Measurements from ENCODE around the gene CMTM1. TPM values are rescaled to one million over a fixed set of nuclear protein-coding genes. Genes with fewer than 3 reads are reported as not detected.

Gene CMTM1, protein sequence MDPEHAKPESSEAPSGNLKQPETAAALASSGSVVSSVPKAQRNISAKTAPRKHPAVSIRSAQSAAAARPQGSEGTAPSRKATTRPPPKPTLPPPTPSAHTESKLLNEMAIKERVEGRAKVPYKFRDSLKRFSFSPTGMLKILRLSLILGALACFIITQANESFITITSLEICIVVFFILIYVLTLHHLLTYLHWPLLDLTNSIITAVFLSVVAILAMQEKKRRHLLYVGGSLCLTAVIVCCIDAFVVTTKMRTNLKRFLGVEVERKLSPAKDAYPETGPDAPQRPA
- 0.52 and 1.5 TPM in 2 replicates for total RNA-seq (2014; rRNA removed; shearing (Covaris generic); ENCODE audit: low replicate concordance)

DNA sequence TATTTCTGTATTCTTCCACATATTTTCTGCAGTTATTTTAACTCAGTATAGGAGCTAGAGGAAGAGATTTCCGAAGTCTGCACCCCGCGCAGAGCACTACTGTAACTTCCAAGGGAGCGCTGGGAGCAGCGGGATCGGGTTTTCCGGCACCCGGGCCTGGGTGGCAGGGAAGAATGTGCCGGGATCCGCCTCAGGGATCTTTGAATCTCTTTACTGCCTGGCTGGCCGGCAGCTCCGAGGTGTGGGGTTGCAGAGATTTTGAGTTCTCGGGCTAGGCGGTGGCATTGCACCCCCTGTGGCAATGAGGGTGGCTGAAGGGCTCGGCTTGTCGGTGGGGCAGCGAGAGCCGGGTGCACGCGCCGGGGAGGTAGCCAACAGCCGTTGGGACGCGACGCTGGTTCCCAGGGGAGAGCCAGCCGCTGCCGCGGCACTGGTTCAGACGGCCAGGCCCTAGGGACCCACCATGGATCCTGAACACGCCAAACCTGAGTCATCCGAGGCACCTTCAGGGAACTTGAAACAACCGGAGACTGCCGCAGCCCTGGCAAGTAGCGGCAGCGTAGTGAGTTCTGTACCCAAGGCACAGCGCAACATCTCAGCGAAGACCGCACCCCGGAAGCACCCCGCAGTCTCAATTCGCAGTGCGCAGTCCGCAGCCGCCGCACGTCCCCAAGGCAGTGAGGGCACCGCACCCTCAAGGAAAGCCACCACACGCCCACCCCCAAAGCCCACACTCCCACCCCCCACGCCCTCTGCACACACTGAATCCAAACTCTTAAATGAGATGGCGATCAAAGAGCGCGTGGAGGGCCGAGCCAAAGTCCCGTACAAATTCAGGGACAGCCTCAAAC is at the start of gene CMTM1:
CMTM1 (plus strand) TSS at position 389 of the 851 bp plus-strand sequence; CDS start at position 464, 75 bp downstream.
- in situ Hi-C loops (cut with HindIII; ENCODE audit: low pct_unique_long_range_greater_than_20kb, low sequenced_read_pairs) = no loop called here

DNA sequence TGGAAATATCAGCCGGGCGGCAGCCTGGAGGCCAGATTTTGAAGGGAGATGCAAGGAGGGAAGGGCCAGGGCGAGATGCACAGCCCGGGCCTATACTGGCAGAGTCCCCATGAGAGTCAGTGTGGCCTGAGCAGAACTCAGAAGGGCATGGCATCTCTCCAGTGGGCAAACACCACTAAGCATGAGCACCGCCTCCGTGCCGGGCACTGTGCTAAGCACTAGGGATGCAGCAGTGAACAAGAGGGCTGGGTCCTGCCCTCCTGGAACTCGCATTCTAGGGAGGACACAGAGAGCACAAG is 49.8 kb upstream of the CMTM1 start:
- in situ Hi-C loops (cut with HindIII; ENCODE audit: low pct_unique_long_range_greater_than_20kb, low sequenced_read_pairs) = no loop called here

More for the DNA sequence above, at the start of gene CMTM1:
- no peak for DNase-seq (ENCODE audit: low read depth)

DNA sequence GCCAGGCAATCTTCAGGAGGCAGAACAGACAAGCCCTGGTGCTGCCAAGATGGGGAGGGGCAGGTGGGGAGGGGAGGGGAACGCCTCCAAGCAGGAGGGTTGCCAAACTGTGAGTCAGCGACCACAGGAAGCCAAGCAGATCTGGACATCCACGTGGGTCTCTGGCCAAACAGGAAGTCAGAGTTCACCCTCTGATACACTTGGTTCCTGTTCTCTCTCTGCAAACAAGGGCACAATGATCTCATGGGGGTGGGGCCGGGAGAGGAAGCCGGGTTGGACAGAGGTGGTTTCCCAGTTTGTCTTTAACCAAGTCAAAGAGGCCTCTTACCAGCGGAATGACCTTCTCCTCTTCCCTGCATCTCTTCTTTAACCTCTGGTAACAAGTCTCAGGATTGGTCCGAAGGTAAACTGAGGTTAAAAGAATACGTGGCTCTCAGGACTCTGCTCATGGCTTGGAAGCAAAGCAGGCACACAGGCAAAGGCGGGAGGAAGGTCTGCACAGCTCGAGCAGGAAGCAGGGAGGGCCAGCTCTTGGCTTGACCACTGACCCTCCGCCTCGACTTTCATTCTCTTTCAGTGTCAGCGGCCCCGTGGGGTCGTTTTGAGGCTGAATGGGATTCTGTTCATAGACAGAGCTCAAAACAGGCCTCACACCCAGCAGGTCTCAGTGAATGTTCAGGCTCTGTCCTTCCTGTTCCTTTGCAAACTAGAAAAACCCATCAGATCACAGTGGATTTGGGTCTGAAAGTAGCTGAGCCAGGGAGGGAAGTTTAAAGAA is 49.2 kb upstream of the CMTM1 start:
- in situ Hi-C loops (cut with HindIII; ENCODE audit: low pct_unique_long_range_greater_than_20kb, low sequenced_read_pairs) = no loop called here
- DNase-seq (ENCODE audit: low read depth) = peak; percentile 99

More for the DNA sequence above, 49.8 kb upstream of the CMTM1 start:
- DNase-seq (ENCODE audit: low read depth) = no peak

DNA sequence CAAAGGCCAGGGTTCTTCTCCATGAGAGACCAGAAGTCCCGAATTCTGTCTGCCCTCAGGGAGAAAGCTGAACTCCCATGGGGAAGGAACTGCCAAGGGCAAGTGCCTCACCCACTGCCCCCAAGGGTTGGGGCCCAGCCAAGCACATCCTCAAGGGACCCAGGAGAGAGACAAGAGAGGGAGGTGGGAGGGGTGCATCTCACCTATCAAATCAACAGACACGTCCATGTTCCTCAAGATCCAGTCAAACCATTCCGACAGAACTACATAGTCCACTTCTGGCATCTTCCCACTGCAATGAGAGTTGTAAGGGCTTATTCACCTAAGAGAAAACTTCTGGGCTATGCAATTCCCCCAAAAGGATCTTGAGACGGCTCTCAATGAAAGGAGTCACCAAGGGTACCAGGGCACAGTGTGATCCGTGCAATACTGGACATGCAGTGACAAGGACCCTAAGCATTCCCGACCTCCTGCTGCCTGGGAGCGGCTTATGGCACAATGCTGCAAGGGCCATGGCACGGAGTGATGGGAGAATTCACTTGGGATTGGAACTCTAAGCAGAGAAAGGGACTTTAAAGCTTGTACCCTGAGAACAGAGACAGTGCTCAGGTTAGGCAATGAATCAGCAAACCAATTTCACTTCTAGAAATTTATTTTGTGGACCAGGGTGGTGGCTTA is 48.5 kb upstream of the CMTM1 start:
- in situ Hi-C loops (cut with HindIII; ENCODE audit: low pct_unique_long_range_greater_than_20kb, low sequenced_read_pairs) = no loop called here
- DNase-seq (ENCODE audit: low read depth) = no peak

DNA sequence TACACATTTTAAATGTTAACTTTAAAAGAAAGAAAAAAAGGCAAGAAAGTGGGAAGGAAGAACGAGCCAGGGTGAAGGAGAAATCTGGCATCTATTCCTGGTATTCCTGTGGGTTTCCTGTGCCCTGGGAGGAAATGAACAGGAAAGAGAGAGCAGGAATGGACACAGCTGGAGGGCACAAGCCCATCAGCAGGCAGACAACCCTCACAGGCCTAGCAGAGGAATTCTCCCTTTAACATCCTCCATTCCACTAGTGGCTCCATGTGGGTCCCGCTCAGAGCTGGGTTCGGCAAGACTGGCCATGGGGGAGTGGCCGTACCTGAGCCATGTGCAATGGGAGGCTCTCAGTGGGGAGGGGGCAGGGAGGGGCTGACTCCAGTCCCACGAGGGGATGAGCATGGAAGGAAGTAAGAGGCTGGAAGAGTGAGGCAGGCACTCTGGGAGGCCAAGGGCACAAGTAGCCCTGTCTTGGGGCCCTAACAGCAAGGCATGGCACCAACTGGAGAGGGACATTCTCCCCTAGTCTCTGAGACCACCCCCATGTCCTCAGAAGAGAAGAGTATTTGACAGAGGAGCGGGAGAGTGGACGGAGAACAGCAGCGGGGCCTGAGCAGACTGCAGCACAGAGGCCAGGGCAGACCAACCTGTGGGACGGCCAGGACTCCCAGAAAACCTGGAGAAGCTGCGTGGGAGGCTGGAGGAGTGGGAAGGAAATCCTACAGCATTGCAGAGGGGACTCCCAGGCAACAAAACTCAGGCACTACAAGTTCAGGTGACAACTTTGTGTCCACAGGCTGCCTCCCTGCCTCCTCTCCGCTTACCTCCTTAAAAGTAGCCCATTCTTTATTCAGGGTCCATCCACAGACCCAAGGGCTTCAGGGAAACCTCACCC is 46.5 kb upstream of the CMTM1 start:
- in situ Hi-C loops (cut with HindIII; ENCODE audit: low pct_unique_long_range_greater_than_20kb, low sequenced_read_pairs) = no loop called here
- DNase-seq (ENCODE audit: low read depth) = no peak

DNA sequence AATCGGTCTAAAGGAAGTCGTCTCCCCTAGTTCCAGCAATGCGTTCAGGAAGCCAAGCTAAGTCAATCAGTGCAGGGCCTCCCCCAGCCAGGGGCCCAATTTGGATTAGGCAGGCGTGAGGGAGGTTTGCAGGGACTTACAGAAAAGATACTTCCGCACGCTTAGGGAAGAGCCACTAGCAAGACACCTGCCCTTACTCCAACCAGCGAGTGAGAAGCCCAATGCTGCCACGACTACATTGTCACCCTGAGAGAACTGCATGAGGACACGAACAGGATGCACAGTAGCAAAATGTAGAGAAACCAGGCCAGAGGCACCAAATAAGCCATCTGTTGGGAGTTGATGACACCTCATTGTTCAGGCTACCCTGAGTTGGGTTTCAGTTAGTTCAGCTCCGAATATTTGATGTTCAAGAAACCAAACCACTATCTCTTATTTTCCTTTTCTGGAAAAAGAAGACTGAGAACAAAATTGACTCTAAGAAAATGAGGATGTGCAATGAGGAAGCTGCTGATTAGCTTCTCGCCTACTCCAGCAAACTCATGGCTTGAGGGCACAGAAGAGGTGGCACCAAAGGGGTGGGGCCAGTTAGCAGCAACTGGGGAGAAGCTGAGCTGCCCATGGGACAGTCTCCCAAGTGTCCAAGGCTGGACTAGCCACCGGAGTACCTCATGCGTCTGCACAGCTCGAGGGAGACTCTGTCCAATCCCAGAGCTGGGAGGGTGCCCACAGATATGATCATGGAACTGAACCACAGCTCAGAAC is 45.7 kb upstream of the CMTM1 start:
- no peak for DNase-seq (ENCODE audit: low read depth)
- in situ Hi-C loops (cut with HindIII; ENCODE audit: low pct_unique_long_range_greater_than_20kb, low sequenced_read_pairs) = no loop called here

DNA sequence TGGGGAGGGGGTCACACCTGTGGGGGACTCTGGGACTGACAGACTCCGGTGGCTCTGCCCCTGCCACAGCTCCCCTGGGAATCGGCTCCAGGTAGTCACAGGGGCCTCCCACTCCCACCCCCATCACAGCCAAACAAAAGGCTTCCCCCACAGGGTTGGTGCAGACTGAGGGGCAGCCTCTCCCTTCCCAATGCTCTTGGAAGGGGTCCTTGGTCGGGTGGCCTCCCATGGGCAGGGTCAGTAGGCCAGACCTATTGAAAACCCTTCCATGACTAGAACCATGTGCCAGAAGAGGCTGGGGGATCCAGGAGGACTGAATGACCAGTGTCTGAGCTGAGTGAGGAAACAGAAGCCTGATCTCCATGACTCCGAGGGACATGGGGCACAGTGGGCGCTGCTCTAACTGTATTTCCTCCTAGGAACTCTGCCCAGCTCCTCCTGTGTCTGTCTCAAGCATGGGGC is 45.0 kb upstream of the CMTM1 start:
- in situ Hi-C loops (cut with HindIII; ENCODE audit: low pct_unique_long_range_greater_than_20kb, low sequenced_read_pairs) = no loop called here

DNA sequence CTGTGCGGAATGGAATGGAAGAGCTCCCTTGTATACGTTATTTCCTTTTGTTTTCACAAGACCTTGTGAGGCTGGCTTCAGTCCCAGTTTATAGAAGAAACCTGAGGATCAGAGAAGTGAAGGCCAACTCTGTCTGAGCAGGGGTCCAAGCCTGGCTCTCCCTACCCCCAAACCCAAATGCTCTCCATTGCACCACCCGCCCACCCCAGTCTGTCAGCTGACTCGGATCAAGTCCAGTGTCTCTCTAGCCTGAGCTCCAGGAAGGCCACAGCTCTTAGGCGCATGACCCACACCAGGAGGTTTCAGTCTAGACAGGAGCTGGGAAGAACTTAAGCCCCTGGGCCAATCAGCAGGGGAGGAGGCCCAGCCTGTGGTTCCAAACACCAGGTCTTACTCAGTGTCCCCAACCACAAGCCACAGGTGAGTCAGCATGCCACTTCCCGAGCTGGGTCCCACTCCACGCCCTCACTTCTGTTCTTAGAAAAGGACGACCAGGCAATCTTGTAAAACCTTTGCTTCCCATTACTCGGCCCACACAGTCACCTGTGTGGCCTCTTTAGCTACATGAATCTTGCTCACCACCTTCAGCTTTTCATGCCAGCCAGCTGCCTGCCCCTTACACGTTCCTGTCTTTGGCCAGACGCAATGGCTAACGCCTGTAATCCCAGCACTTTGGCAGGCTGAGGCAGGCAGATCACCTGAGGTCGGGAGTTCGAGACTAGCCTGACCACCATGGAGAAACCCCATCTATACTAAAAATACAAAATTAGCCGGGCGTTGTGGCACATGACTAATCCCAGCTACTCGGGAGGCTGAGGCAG is 44.1 kb upstream of the CMTM1 start:
- DNase-seq (ENCODE audit: low read depth) = peak; percentile 94
- in situ Hi-C loops (cut with HindIII; ENCODE audit: low pct_unique_long_range_greater_than_20kb, low sequenced_read_pairs) = no loop called here

More for the DNA sequence above, 45.0 kb upstream of the CMTM1 start:
- no peak for DNase-seq (ENCODE audit: low read depth)

DNA sequence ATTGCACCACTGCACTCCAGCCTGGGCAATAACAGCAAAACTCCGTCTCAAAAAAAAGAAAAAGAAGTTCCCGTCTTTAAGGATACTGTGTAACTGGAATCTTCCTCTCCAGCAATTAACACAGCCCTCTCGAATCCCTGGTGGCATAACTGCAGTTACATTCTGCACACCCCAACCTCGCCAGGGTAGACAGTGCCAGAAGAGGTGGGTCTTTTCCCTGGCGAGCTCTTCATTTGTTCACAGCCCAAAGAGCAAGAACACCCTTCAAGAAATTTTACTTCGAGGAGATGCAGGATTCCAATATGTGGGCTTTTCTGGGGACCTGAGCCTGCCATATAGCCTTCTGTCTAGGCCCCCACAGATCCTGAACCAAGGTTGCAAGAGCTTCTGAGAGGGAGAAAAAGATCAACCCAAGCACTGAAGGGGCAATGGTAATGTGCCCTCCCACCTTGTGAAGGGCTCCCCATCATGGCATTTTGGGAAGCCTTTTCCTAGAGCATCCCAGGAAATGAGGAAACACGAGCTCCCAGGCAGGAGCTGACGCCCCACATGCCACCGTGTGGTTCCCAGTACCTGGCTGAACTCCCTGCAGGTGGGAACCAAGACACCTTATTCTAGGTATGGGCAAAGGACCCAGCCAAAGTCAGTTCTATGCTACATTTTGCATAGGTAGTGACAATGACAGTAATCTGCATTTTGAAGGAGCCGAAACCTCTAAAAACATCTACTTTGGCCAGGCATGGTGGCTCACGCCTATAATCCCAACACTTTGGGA is 43.2 kb upstream of the CMTM1 start:
- DNase-seq (ENCODE audit: low read depth) = no peak
- in situ Hi-C loops (cut with HindIII; ENCODE audit: low pct_unique_long_range_greater_than_20kb, low sequenced_read_pairs) = no loop called here

DNA sequence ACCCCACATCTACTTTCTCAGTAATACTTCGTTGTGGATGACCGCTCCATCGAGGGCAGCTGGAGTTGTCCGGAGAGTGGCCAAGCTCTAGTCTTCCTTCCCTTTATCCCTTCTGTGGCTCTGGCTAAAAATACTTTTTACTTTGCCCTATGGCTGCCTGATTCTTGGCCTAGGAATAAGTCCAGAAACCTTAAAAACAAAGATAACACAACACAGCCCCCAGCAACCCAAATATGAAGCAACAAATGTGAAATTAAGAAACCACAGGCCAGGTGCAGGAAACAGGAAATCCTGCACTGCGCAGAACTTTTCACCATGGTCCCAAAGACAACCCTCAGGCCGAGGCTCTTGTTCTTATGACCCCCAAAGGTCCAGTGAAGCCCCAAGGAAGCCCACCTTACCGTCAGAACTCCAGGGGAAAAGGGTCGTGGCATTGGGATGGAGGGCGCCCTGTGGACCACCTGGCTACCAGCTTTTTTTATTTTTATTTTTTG is 42.3 kb upstream of the CMTM1 start:
- in situ Hi-C loops (cut with HindIII; ENCODE audit: low pct_unique_long_range_greater_than_20kb, low sequenced_read_pairs) = no loop called here

DNA sequence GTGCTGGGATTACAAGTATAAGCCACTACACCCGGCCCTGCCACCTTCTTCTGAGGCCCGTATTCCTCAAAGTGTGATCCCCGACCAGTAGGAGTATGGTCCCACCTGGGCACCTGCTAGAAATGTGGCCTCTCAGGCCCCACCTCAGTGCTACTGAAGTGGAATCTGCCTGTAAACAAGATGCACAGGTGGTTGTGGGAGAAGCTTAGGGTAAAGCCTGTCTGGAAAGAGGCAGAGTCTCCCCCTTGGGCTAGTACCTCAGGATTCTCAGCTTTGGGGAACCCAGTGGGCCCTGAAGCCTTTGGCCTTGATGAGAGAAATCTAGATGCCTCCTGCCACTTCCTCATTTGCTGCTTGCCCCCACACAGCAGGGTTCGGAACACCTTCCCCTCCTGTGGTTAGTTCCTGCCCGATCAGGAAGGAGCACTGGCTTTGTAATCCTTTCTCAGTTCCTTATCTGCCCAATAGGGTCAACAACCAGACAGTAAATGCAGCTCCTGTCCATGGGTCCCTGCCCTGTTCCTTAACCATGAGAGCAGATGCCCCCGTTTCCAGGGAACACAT is 41.6 kb upstream of the CMTM1 start:
- no peak for DNase-seq (ENCODE audit: low read depth)
- in situ Hi-C loops (cut with HindIII; ENCODE audit: low pct_unique_long_range_greater_than_20kb, low sequenced_read_pairs) = no loop called here

More for the DNA sequence above, 42.3 kb upstream of the CMTM1 start:
- no peak for DNase-seq (ENCODE audit: low read depth)

DNA sequence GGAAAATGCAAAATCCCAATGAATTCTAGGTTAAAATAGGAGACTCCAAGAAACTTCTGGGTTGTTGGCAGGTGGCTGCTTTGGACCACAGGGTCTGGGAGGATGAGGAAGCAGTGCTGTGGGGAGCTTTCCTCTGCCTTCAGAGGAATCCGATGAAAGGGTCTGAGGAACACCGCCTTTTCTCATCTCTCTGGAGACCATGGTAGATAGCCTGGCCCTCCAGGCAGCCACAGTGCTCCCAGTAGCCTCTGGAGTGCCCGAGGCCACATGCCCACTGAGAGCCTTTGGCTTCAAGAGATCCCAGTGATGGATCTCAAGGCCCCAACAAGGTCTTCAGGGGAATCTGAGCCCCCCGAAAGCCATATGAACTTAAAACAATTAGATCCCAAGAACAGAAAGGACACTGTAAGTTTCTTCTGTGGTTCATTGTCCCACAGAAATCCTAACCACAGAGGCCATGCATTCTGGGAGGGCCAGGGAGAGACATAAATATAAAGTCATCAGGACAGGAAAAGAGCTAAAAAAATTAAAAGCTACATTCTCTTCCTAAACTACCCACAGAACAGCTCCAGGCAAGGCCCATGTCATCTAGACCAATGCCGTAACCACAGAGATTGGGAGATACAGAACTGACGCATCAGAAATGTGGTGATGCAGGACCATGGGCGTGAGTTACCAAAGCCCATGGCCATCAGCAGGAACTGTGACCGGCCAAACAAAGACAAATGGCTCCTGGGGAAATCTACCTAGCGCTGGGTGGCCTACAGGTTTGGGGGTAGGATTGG is 40.7 kb upstream of the CMTM1 start:
- in situ Hi-C loops (cut with HindIII; ENCODE audit: low pct_unique_long_range_greater_than_20kb, low sequenced_read_pairs) = no loop called here
- no peak for DNase-seq (ENCODE audit: low read depth)

DNA sequence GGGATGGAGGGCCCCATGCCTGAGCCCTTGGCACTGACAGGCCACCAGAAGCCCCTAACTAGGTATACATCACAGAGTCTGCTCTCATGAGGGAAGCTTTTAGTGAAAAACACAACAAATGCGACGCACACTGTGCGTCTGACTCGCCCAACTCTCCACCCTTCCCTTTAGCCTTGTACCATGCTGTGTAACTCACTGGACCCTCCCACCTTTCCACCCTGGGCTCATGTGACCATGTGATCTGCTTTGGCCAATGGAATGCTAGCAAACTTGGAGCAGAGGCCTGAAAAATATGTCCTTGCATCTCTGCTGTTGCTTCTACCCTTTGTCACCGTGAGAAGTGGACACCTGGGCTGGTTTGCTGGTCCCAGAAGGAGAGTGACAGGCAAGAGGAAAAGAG is 37.9 kb upstream of the CMTM1 start:
- in situ Hi-C loops (cut with HindIII; ENCODE audit: low pct_unique_long_range_greater_than_20kb, low sequenced_read_pairs) = no loop called here
- no peak for DNase-seq (ENCODE audit: low read depth)

DNA sequence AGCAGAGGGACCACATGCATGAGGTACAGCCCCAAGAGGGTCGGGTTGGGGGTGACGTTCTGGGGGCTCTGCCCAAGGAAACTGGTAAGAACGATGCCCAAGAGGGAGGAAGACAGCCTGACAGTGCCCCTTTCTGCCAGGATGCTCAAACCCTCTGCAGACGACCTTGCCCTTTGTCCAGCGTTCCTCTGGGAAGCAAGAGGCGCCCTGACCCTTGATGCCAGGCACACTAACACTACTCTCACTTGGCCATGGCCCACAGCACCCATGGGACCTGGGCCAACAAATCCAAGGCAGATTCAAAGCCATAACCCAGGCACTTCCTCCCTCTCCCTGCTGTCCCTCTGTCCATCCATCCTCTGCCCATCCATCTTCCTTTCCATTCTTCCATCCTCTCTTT is 36.8 kb upstream of the CMTM1 start:
- no peak for DNase-seq (ENCODE audit: low read depth)
- in situ Hi-C loops (cut with HindIII; ENCODE audit: low pct_unique_long_range_greater_than_20kb, low sequenced_read_pairs) = no loop called here

Data from Caki2 (cell line).